GM18526 (cell line): ENCODE results near the gene OTUB1.

Experiments
- POLR2A ChIP-seq: IDR thresholded peaks from 3 replicates; pipeline ENCODE4 v1.6.1; 2011; ENCODE audit not compliant: insufficient read length; ENCODE audit errors: extremely low read depth

Gene OTUB1

GRCh38 chr11:64038500-64038899, 52.3 kb downstream of the OTUB1 start:
- no peak for TF ChIP-seq POLR2A

DNA sequence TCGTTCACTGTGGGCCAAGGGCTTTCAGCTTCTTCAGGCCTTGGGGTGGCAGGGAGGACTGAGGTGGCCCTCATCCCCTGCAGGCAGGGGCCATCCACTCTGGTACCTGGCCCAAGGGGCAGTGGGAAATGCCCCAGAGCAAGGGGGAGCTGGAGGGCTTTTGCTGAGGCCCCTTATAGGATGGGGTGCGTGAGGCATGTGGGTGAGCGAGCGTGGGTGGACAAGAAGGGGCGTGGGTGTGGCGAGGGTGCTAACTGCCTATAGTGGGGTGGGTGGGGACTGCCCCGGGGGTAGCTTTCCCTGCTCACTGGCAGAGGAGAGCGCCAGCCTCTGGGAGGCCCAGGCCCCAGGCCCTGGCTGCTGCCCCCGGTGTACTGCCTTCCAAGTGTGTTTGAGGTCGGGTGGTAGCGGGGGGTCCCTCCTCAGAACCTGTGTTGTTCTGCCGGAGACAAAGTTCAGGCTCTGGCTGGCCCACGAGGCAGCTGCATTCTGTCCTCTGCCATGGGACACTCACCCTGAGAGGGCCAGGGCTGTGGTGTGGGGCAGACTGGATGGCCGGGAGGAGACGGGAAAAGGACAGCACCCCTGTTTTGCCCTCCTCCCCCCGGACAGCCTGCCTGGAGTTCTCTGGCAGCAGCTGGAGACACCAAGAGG, 52.9 kb downstream of the OTUB1 start:
- no peak for TF ChIP-seq POLR2A

DNA sequence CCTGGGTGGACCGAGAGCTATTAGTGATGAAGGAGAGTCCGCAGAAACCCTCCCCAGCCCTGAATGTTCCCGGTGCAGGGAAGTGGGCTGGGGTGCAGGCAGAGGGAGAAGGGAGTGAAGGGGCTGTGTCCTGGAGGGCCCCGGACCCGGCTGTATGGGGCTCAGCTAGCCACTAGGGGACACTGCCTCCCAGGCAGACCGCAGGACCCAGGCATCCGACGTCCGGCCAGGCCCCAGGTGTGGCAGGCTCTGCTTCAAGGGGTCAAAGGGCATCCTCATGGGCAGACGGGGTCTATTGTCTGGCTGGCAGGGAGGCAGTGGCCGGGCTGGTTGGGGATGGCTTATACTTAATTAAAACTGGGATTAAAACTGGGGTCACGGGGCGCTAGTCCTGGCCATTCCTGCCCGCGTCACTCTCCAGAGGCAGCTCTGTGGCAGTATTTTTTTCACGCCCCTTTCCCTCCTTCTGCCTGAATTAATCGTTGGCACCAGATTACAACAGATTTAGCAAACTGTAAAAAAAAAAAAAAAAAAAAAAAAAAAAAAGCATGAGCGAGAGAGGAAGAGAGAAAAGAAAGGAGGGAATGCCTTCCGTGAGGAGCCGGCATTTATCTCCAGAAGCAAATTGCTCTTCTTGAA, 54.6 kb downstream of the OTUB1 start:
- TF ChIP-seq POLR2A, result no peak

DNA sequence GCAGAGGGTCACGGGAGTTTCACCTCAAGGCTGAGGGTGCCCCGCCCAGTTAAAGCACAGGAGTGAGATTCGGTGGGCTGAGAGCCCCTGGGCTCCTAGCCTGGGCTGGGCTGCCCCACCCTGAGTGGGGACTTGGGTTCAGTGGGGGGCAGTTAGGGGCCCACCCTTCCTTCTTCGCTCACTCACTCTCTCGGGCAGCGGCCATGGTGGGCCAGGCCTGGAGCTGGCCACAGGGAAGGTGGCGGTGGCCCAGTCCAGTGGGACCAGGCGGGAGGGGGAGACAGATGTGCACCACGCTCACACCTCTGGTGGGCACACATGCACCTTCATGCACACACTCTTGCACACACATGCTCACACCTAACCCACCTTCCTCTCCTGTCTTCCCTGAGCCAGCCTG, 55.6 kb downstream of the OTUB1 start:
- TF ChIP-seq POLR2A, result no peak

DNA sequence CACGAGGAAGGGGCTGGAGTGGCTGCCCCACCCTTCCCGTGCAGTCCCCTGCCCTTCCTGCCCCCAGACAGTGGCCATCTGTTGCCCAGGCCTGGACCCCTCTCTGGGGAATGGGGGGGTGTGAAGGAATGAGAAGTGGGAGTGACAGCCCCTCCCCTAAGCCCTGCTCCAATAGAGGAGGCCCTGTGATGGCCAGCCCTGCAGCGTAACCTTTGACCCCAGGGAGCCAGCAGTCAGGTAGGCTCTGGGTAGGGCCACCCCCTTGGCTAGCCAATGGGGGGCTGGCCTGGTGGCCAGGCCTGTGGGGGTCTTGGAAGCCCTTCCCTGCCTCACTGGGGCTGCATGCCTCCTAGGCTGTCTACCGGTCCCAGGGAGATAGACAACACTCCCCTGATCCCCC, 56.1 kb downstream of the OTUB1 start:
- TF ChIP-seq POLR2A, result no peak

- TF ChIP-seq POLR2A, result no peak
Observed at GRCh38 chr11:64043545-64043944, 57.3 kb downstream of the OTUB1 start.

GRCh38 chr11:64044730-64045393, 58.6 kb downstream of the OTUB1 start:
- TF ChIP-seq POLR2A, result no peak

DNA sequence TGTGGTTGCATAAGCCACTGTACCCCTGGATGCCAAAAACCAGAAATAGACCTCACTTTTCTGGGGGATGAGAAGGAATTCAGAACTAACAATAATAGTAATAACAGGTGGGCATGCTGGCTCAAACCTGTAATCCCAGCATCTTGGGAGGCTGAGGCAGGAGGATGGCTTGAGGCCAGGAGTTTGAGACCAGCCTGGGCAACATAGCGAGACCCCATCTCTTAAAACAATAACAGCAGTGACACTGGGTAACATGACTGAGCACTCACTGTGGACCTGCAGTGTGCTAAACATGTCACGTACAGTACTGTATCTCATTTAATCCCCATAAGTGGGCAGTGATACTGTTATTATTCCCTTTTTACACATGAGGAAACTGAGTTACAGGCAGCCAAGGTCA, 59.5 kb downstream of the OTUB1 start:
- no peak for TF ChIP-seq POLR2A
